ENCODE data around the gene PLEKHA4. TPM values are rescaled to one million over a fixed set of nuclear protein-coding genes. Genes with fewer than 3 reads are reported as not detected.
"Not testable (repeated sequence)": the region's sequence is repeated elsewhere in the genome, so short reads cannot be mapped to it uniquely, and the experiment has no call there.

PLEKHA4 gene
- total and polyA plus RNA-seq, 4 experiments from 2014 or later: 2.3 to 7.5 (median 4.7) TPM

DNA sequence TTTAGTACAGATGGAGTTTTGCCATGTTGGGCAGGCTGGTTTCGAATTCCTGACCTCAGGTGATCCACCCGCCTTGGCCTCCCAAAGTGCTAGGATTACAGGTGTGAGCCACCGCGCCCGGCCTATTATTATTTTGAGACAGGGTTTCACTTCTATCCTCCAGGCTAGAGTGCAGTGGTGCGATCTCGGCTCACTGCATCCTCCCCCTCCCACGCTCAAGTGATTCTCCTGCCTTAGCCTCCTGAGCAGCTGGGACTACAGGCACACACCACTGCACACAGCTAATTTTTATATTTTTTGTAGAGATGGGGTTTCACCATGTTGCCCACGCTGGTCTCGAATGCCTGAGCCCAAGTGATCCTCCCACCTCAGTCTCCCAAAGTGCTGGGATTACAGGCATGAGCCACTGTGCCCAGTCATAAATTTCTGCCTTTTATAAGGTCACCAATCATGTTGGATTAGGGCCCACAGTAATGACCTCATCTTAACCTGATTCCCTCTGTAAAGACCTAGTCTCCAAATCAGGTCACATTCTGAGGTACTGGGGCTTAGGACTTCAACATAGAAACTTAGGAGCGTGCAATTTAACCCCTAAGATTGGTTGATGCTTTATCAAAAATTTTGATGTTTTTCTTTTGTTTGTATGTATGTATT lies 41.1 kb upstream of the PLEKHA4 start:
- H3K4me1 ChIP-seq (ENCODE audit: insufficient read depth, low read length); CTCF ChIA-PET (ENCODE audit: partially characterized antibody); H3K27me3 Mint-ChIP-seq; H3K4me3 Mint-ChIP-seq; DNase-seq; H3K27me3 ChIP-seq (ENCODE audit: insufficient read depth, low read length); H3K4me3 ChIP-seq (ENCODE audit: low read length in 2 of 2); H3K9me3 ChIP-seq (ENCODE audit: control insufficient read depth in 1 of 2, low read length in 2 of 2); H3K27ac Mint-ChIP-seq; H3K9me3 Mint-ChIP-seq; H3K27ac ChIP-seq (ENCODE audit: low read depth, low read length); H3K4me1 Mint-ChIP-seq: not testable (repeated sequence)
- POLR2A ChIA-PET (ENCODE audit: partially characterized antibody): interaction anchor here (1.7 kb wide), 1 partner anchor 23 kb away, joined by 3 read pairs; no protein-coding TSS in a partner anchor
- intact Hi-C loops (cut with micrococcal nuclease): loop anchor here (10.0 kb wide), 1 partner anchor 55 kb away; no protein-coding TSS in a partner anchor
- peaks cover 55% of the 10 kb centered on the region for H3K36me3 ChIP-seq (ENCODE audit: insufficient read depth, low read length)
- H3K36me3 Mint-ChIP-seq: peaks cover 50 to 63% of the 10 kb centered on the region in 2 donors

DNA sequence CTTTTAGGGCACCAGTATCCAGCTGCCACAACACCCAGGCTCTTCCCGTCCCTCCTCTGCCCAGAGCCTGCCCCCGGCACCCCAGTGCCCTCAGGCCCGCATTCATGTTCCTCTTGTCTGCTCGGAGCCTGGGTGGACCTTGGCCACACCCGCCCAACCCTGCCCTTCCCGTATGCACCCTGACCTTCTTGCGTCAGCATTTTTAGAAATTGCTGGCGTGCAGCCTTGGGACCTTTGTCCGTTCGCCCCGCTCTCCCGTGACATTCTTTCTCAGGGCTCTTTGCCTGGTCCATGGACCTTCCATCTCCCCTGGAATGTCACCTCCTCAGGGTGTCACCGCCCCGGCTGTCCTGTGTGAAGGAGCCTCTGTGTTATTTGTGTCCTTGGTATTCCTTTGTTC lies 39.3 kb upstream of the PLEKHA4 start:
- H3K4me3 Mint-ChIP-seq: no peak overlapping the region
- peaks cover 0 to 4% (median under 1%) of the 10 kb centered on the region in 4 donors for H3K4me1 Mint-ChIP-seq
- H3K27ac ChIP-seq (ENCODE audit: low read depth, low read length): no peak overlapping the region
- no peaks in the 10 kb centered on the region for H3K9me3 ChIP-seq (ENCODE audit: control insufficient read depth in 1 of 2, low read length in 2 of 2)
- DNase-seq: no peak
- POLR2A ChIA-PET (ENCODE audit: partially characterized antibody): no interaction called here
- peaks cover 37 to 55% of the 10 kb centered on the region in 2 donors for H3K36me3 Mint-ChIP-seq
- peaks cover 40% of the 10 kb centered on the region for H3K36me3 ChIP-seq (ENCODE audit: insufficient read depth, low read length)
- H3K27me3 ChIP-seq (ENCODE audit: insufficient read depth, low read length): no peaks in the 10 kb centered on the region
- H3K27me3 Mint-ChIP-seq: no peaks in the 10 kb centered on the region
- H3K4me3 ChIP-seq (ENCODE audit: low read length in 2 of 2): no peak overlapping the region
- peaks cover under 1% of the 10 kb centered on the region for H3K4me1 ChIP-seq (ENCODE audit: insufficient read depth, low read length)
- intact Hi-C loops (cut with micrococcal nuclease): loop anchor here (10.0 kb wide), 1 partner anchor 53 kb away; no protein-coding TSS in a partner anchor
- H3K27ac Mint-ChIP-seq: peak overlapping the region in 1 of 7 donors; percentile 25
- CTCF ChIA-PET (ENCODE audit: partially characterized antibody): no interaction called here
- H3K9me3 Mint-ChIP-seq: no peaks in the 10 kb centered on the region

DNA sequence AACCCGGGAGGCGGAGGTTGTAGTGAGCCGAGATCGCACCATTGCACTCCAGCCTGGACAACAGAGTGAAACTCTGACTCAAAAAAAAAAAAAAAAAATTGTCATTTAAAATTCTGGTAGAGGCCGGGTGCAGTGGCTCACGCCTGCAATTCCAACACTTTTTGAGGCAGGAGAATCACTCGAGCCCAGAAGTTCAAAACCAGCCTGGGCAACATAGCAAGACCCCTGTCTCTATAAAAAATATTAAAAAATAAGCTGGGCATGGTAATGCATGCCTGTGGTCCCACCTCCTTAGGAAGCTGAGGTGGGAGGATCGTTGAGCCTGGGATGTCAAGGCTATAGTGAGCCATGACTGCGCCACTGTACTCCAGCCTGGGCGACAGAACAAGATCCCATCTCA lies 37.9 kb upstream of the PLEKHA4 start:
- Histone ChIP-seq H3K9me3 (ENCODE audit: control insufficient read depth in 1 of 2, low read length in 2 of 2) (no peaks in the 10 kb centered on the region), H3K4me1 (ENCODE audit: insufficient read depth, low read length) (peaks cover 12% of the 10 kb centered on the region), H3K36me3 (ENCODE audit: insufficient read depth, low read length) (peaks cover 29% of the 10 kb centered on the region), H3K27ac (ENCODE audit: low read depth, low read length) (no peak overlapping the region), H3K27me3 (ENCODE audit: insufficient read depth, low read length) (no peaks in the 10 kb centered on the region), H3K4me3 (ENCODE audit: low read length in 2 of 2) (no peak overlapping the region)
- H3K27ac Mint-ChIP-seq: no peak overlapping the region
- ChIA-PET CTCF (ENCODE audit: partially characterized antibody) (no interaction called here), POLR2A (ENCODE audit: partially characterized antibody) (interaction anchor here (0.9 to 1.0 kb wide), 2 partner anchors 27 to 61 kb away, joined by 3 to 4 read pairs; partner anchors contain the start of gene DHDH)
- no peaks in the 10 kb centered on the region for H3K9me3 Mint-ChIP-seq
- DNase-seq: peak in 1 of 5 donors; percentile 4
- no peak overlapping the region for H3K4me3 Mint-ChIP-seq
- no peaks in the 10 kb centered on the region for H3K27me3 Mint-ChIP-seq
- H3K4me1 Mint-ChIP-seq: peaks cover 5 to 14% (median 11%) of the 10 kb centered on the region in 4 donors
- H3K36me3 Mint-ChIP-seq: peaks cover 31 to 48% of the 10 kb centered on the region in 2 donors
- intact Hi-C loops (cut with micrococcal nuclease): loop anchor here (10.0 kb wide), 1 partner anchor 52 kb away; no protein-coding TSS in a partner anchor

DNA sequence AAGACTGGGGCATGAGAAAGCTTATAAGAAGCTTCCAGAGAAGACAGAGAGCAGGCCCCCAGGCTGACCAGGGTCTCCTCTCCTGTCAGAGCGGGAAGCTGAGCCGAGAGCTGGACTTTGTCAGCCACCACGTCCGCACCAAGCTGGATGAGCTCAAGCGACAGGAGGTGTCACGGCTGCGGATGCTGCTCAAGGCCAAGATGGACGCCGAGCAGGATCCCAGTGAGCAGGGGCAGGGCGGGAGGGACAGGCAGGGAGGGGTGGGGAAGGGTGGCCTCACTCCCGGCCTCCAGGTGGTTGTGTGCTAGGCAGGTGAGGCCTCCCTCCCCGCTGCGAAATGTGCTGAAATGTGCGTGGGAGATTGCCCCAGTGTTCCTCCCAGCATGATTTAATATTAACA lies 37.2 kb upstream of the PLEKHA4 start:
- peaks cover 23% of the 10 kb centered on the region for H3K36me3 ChIP-seq (ENCODE audit: insufficient read depth, low read length)
- intact Hi-C loops (cut with micrococcal nuclease): loop anchor here (10.0 kb wide), 1 partner anchor 51 kb away; no protein-coding TSS in a partner anchor
- no peak overlapping the region for H3K4me3 Mint-ChIP-seq
- POLR2A ChIA-PET (ENCODE audit: partially characterized antibody): interaction anchor here (1.0 to 1.5 kb wide), 2 partner anchors 62 to 111 kb away, joined by 3 to 4 read pairs; no protein-coding TSS in a partner anchor
- no peaks in the 10 kb centered on the region for H3K27me3 Mint-ChIP-seq
- CTCF ChIA-PET (ENCODE audit: partially characterized antibody): interaction anchor here (1.5 kb wide), 1 partner anchor 65 kb away, joined by 3 read pairs; no protein-coding TSS in a partner anchor
- no peaks in the 10 kb centered on the region for H3K9me3 Mint-ChIP-seq
- peak in 1 of 5 donors; percentile 7 for DNase-seq
- no peak overlapping the region for H3K27ac Mint-ChIP-seq
- H3K36me3 Mint-ChIP-seq: peaks cover 36 to 49% of the 10 kb centered on the region in 2 donors
- no peak overlapping the region for H3K4me3 ChIP-seq (ENCODE audit: low read length in 2 of 2)
- H3K4me1 Mint-ChIP-seq: peaks cover 10 to 21% (median 17%) of the 10 kb centered on the region in 4 donors
- peaks cover 19% of the 10 kb centered on the region for H3K4me1 ChIP-seq (ENCODE audit: insufficient read depth, low read length)
- no peak overlapping the region for H3K27ac ChIP-seq (ENCODE audit: low read depth, low read length)
- no peaks in the 10 kb centered on the region for H3K9me3 ChIP-seq (ENCODE audit: control insufficient read depth in 1 of 2, low read length in 2 of 2)
- no peaks in the 10 kb centered on the region for H3K27me3 ChIP-seq (ENCODE audit: insufficient read depth, low read length)

DNA sequence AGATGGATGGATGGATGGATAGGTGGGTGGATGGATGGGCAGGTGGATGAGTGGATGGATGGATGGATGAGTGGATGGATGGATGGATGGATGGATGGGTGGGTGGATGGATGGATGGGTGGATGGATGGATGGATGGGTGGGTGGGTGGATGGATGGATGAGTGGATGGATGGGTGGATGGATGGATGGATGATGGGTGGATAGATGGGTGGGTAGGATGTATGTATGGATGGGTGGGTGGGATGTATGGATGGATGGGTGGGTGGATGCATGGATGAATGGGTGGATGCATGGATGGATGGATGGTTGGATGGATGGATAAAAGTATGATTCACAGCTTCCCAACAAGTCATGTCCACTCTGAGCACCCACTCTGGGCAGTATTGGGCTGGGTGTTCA lies 35.4 kb upstream of the PLEKHA4 start:
- intact Hi-C loops (cut with micrococcal nuclease): loop anchor here (10.0 kb wide), 1 partner anchor 49 kb away; no protein-coding TSS in a partner anchor
- Histone ChIP-seq H3K4me1 (ENCODE audit: insufficient read depth, low read length) (peaks cover 25% of the 10 kb centered on the region), H3K36me3 (ENCODE audit: insufficient read depth, low read length) (peaks cover 21% of the 10 kb centered on the region)
- CTCF ChIA-PET (ENCODE audit: partially characterized antibody); DNase-seq; H3K9me3 Mint-ChIP-seq; H3K27ac ChIP-seq (ENCODE audit: low read depth, low read length); H3K9me3 ChIP-seq (ENCODE audit: control insufficient read depth in 1 of 2, low read length in 2 of 2); POLR2A ChIA-PET (ENCODE audit: partially characterized antibody); H3K27me3 Mint-ChIP-seq; H3K27me3 ChIP-seq (ENCODE audit: insufficient read depth, low read length); H3K27ac Mint-ChIP-seq; H3K4me3 ChIP-seq (ENCODE audit: low read length in 2 of 2); H3K4me3 Mint-ChIP-seq: not testable (repeated sequence)
- Mint-ChIP-seq H3K4me1 (peaks cover 16 to 35% (median 25%) of the 10 kb centered on the region in 4 donors), H3K36me3 (peaks cover 34 to 49% of the 10 kb centered on the region in 2 donors)

DNA sequence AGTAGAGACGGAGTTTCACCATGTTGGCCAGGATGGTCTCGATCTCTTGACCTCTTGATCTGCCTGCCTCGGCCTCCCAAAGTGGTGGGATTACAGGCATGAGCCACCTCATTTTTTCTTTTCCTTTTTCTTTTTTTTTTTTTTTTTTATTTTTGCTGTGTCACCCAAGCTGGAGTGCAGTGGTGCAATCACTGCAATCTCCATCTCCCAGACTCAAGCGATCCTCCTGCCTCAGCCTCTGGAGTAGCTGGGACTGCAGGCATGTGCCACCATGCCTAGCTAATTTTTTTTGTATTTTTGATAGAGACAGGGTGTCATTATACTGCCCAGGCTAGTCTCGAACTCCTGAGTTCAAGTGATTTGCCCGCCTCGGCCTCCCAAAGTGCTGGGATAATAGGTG lies 33.9 kb upstream of the PLEKHA4 start:
- peaks cover 16% of the 10 kb centered on the region for H3K36me3 ChIP-seq (ENCODE audit: insufficient read depth, low read length)
- POLR2A ChIA-PET (ENCODE audit: partially characterized antibody): interaction anchor here (4.1 to 4.3 kb wide), 2 partner anchors 28 to 64 kb away, joined by 29 to 78 read pairs; partner anchors contain the start of genes FTL and PPP1R15A
- H3K9me3 Mint-ChIP-seq; H3K27me3 Mint-ChIP-seq; H3K27ac ChIP-seq (ENCODE audit: low read depth, low read length); H3K27me3 ChIP-seq (ENCODE audit: insufficient read depth, low read length); H3K9me3 ChIP-seq (ENCODE audit: control insufficient read depth in 1 of 2, low read length in 2 of 2); H3K4me3 ChIP-seq (ENCODE audit: low read length in 2 of 2): not testable (repeated sequence)
- H3K36me3 Mint-ChIP-seq: peaks cover 22 to 36% of the 10 kb centered on the region in 2 donors
- CTCF ChIA-PET (ENCODE audit: partially characterized antibody): interaction anchor here (3.1 kb wide), 1 partner anchor 91 kb away, joined by 17 read pairs; the partner anchor contains the start of genes GYS1 and RUVBL2
- intact Hi-C loops (cut with micrococcal nuclease): loop anchor here (10.0 kb wide), 1 partner anchor 47 kb away; no protein-coding TSS in a partner anchor
- H3K4me1 ChIP-seq (ENCODE audit: insufficient read depth, low read length): peaks cover 25% of the 10 kb centered on the region
- DNase-seq: peak in 1 of 5 donors; percentile 32
- peaks cover 16 to 35% (median 25%) of the 10 kb centered on the region in 4 donors for H3K4me1 Mint-ChIP-seq
- peak overlapping the region in 4 of 7 donors; percentile 0 to 19 (median 2) for H3K27ac Mint-ChIP-seq
- H3K4me3 Mint-ChIP-seq: peak overlapping the region in 3 of 8 donors; percentile 39 to 98 (median 46)
